GM12878 (cell line): ENCODE results near the gene DRAP1. TPM values are rescaled to one million over a fixed set of nuclear protein-coding genes. Genes with fewer than 3 reads are reported as not detected.

Source experiments
- ATAC-seq: fragments of 200-7000 bp; cut with Tn5 transposase; 3 replicates; pipeline ENCODE4 v1.9.1; 2020; ENCODE audit warnings: mild to moderate bottlenecking, moderate library complexity
- BruUV-seq: library from RNA; stranded (reverse); fragments of 400-500 nt; replicated peaks from 2 replicates; lab custom pipeline; 2021; lab: Mats Ljungman, UMichigan
- CTCF ChIA-PET: fragments of 300-600 bp; sonication (Branson Sonifier 250); formaldehyde crosslinking; extraction: SDS; loops from one replicate; lab custom pipeline; 2021; ENCODE audit warnings: inconsistent platforms; lab: Yijun Ruan, JAX
- POLR2A ChIA-PET: fragments of 350-600 bp; formaldehyde crosslinking; extraction: SDS; loops from one replicate; lab custom pipeline; 2021; ENCODE audit warnings: inconsistent platforms; lab: Charles Lee
- RAD21 ChIA-PET: fragments of 300-600 bp; sonication (Branson Sonifier 250); formaldehyde crosslinking; loops from one replicate; lab custom pipeline; 2023; ENCODE audit warnings: antibody characterized with exemption; ENCODE audit not compliant: unreplicated experiment; lab: Charles Lee
- SMC1A ChIA-PET: fragments of 300-600 bp; sonication (Branson Sonifier 250); formaldehyde crosslinking; loops from one replicate; lab custom pipeline; 2023; ENCODE audit not compliant: unreplicated experiment, uncharacterized antibody; lab: Charles Lee
- DNase-seq: peaks from one replicate; pipeline ENCODE4 v3.0.0-alpha.2; 2011; ENCODE audit warnings: low read depth, low spot score
- FAIRE-seq: peaks from 3 replicates; lab custom pipeline; 2011; peaks lifted over from hg19 to GRCh38; lab: Jason Lieb, UNC
- H2AFZ ChIP-seq: 2 replicates; pipeline ENCODE4 v1.6.0; 2011; ENCODE audit warnings: low read depth, low read length, control low read depth; ENCODE audit not compliant: control insufficient read depth
- H3K27ac ChIP-seq: 2 replicates; pipeline ENCODE4 v1.5.1; 2011; ENCODE audit warnings: control low read depth; ENCODE audit not compliant: control insufficient read depth, insufficient read depth
- H3K27me3 ChIP-seq, 2 experiments: replicated peaks in 1 of 2; 2 replicates each; pipeline versions ENCODE4 v1.6.0 to v1.6.1; 2011; ENCODE audit warnings: low read length in 1 of 2; ENCODE audit not compliant: control insufficient read depth in 2 of 2, insufficient read depth in 2 of 2
- H3K36me3 ChIP-seq, 2 experiments: 2 replicates each; pipeline ENCODE4 v1.5.1; 2011; ENCODE audit warnings: low read length in 1 of 2; ENCODE audit not compliant: control insufficient read depth in 2 of 2, insufficient read depth in 2 of 2
- H3K4me1 ChIP-seq: 2 replicates; pipeline ENCODE4 v1.6.1; 2011; ENCODE audit warnings: mild to moderate bottlenecking, low read length, moderate library complexity, mixed read lengths; ENCODE audit not compliant: control insufficient read depth, insufficient read depth
- H3K4me2 ChIP-seq: 2 replicates; pipeline ENCODE4 v1.6.0; 2011; ENCODE audit warnings: control low read depth; ENCODE audit not compliant: control insufficient read depth, insufficient read depth
- H3K4me3 ChIP-seq: fragments of 200-600 bp; sonication (generic); 2 replicates; pipeline ENCODE4 v1.5.1; 2016
- H3K79me2 ChIP-seq: 2 replicates; pipeline ENCODE4 v1.6.0; 2011; ENCODE audit warnings: low read length; ENCODE audit not compliant: control insufficient read depth, insufficient read depth
- H3K9ac ChIP-seq: 2 replicates; pipeline ENCODE4 v1.8.0; 2011; ENCODE audit warnings: low read length, control low read depth, mixed read lengths; ENCODE audit not compliant: control insufficient read depth, insufficient read depth
- H3K9me3 ChIP-seq: replicated peaks from 3 replicates; pipeline ENCODE4 v1.5.1; 2011; ENCODE audit warnings: mild to moderate bottlenecking, low read length; ENCODE audit not compliant: control insufficient read depth, insufficient read depth
- H4K20me1 ChIP-seq: 2 replicates; pipeline ENCODE4 v1.6.0; 2011; ENCODE audit not compliant: control insufficient read depth, insufficient read depth
- BCL11A ChIP-seq: IDR thresholded peaks from 2 replicates; pipeline ENCODE4 v1.6.1; 2011; ENCODE audit warnings: low read depth, low read length
- CREM ChIP-seq: IDR thresholded peaks from 2 replicates; pipeline ENCODE4 v1.6.1; 2014; ENCODE audit warnings: antibody characterized with exemption, low read depth
- HCFC1 ChIP-seq: fragments of 150-350 bp; IDR thresholded peaks from 2 replicates; pipeline ENCODE4 v1.6.1; 2014; ENCODE audit warnings: low read length
- KDM1A ChIP-seq: fragments of 200-600 bp; sonication (generic); IDR thresholded peaks from 2 replicates; pipeline ENCODE4 v1.6.1; 2016; ENCODE audit warnings: borderline replicate concordance
- MTA3 ChIP-seq: IDR thresholded peaks from 2 replicates; pipeline ENCODE4 v1.6.1; 2012; ENCODE audit warnings: low read length, inconsistent platforms, borderline replicate concordance
- SP1 ChIP-seq: IDR thresholded peaks from one replicate; pipeline ENCODE4 v1.6.1; 2011; ENCODE audit warnings: low read depth, low read length
- STAT3 ChIP-seq: IDR thresholded peaks from 2 replicates; pipeline ENCODE4 v1.6.1; 2011; ENCODE audit warnings: low read depth, low read length, improper control_type of control experiment
- TCF12 ChIP-seq: IDR thresholded peaks from 2 replicates; pipeline ENCODE4 v1.6.1; 2011; ENCODE audit warnings: low read depth, mild to moderate bottlenecking, low read length
- ZSCAN29 ChIP-seq: fragments of 450-650 bp; IDR thresholded peaks from 2 replicates; pipeline ENCODE4 v1.6.1; 2017; ENCODE audit warnings: mild to moderate bottlenecking, moderate library complexity
- WGBS: methylation state at CpG from one replicate; pipeline ENCODE4 v1.1.6; 2016; ENCODE audit warnings: low lambda C conversion rate; ENCODE audit not compliant: insufficient replicate concordance, insufficient coverage; ENCODE audit errors: missing lambda C conversion rate; 5-methylcytosine and 5-hydroxymethylcytosine counted together
- in situ Hi-C: fragments of 300-500 bp; cut with MboI; formaldehyde crosslinking; loops from 9 replicates; pipeline ENCODE4 v1.14.3; 2018; ENCODE audit warnings: mixed read lengths
- intact Hi-C: fragments of 100-400 bp; cut with micrococcal nuclease; formaldehyde crosslinking; loops from one replicate; pipeline ENCODE4 v1.14.2; 2022; ENCODE audit not compliant: unreplicated experiment
- polyA plus RNA-seq, 11 experiments: library from polyadenylated mRNA; depleted of rRNA in 4 of 11; unstranded in 6 of 11; stranded (reverse) in 5 of 11; fragments of >200 nt; fragmentation: Nextera tagmentation in 4 of 11; fragmentation: Illumina TruSeq in 1 of 11; extraction: Ambion mirVana in 4 of 11; extraction: Trizol in 1 of 11; gene quantifications; 1 replicate in 1 of 11; 2 replicates in 10 of 11; pipeline versions ENCODE4 v1.2.1 to v1.2.3, GENCODE V29; 2011 to 2016; ENCODE audit warnings: inconsistent platforms in 2 of 11, missing spikeins in 2 of 11, low read depth in 1 of 11
- total RNA-seq, 4 experiments: library from RNA; depleted of rRNA in 3 of 4; stranded (reverse); fragments of >200 nt in 3 of 4; fragmentation: Illumina TruSeq in 1 of 4; extraction: Trizol in 1 of 4; gene quantifications; 2 replicates each; pipeline versions ENCODE4 v1.2.1 to v1.2.3, GENCODE V29; 2013 to 2021
- TF ChIP-seq, protein P1 (sequence below): IDR thresholded peaks from 2 replicates; pipeline ENCODE4 v1.6.1; 2012; ENCODE audit warnings: improper control_type of control experiment, low read depth, low read length; ENCODE audit not compliant: insufficient replicate concordance

DRAP1 gene
- total and polyA plus RNA-seq, 10 of the 15 experiments (the other 5 are each of a cell fraction or from before 2014, with no cell fraction given) = 9.4 to 163 (median 114) TPM

DNA sequence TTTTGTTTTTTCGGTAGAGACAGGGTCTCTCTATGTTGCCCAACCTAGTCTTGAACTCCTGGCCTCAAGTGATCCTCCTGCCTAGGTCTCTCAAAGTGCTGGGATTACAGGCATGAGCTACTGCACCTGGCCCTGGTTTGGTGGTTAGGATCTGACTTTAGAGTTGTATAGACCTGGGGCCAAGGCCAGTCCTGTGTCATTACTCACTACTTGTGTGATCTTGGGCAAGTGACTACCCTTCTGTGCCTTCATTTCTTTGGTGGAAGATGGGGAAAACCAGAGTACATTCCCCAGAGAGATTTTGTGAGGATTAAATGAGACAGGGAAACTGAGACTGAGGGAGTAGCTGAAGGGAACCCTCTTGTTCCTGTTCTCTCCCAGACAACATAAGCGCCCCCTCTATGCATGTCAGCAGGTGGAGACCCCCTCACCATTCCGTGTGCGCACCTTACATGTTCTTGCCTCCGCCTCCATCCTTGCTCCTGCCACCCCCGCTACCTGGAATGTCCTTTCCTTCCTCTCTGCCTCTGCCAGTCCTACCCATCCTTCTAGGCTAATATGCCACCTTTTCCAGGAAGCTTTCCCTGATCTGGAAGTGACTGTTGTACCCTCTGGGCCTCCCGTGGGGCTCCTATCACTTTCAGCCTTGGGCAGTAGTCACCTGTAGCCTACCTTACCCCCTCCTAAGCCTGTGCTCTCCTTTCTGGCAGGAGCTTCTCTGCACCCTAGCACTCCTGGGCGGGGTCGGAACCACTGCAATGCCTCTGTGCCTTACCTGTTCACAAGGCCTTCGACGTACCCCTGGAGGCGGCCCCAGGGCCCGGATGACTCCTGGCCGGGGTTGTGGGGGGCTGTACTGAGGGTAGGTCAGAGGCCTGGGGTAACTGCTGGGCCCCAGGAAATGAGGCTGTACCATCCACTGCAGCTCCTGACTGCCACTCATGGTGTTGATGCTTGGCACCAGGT, 22.9 kb upstream of the DRAP1 start:
- Histone ChIP-seq H3K36me3 (no peaks in the 10 kb centered on the region), H3K9me3 (no peaks in the 10 kb centered on the region), H3K27me3 (no peaks in the 10 kb centered on the region), H2AFZ (no peak overlapping the region), H3K4me2 (no peak overlapping the region), H3K79me2 (peaks cover 38% of the 10 kb centered on the region)
- WGBS = 75% methylated on average over 14 of the region's 14 CpGs
- no peak for FAIRE-seq
- TSS peak; percentile 25 for BruUV-seq
- intact Hi-C loops = loop anchor here (10.0 kb wide), 1 partner anchor 238 kb away; no protein-coding TSS in a partner anchor
- POLR2A ChIA-PET = interaction anchor here (0.6 to 3.6 kb wide), 4 partner anchors 7 to 240 kb away, joined by 3 to 62 read pairs (median 4); partner anchors contain the start of genes CCDC85B and FIBP
- CTCF ChIA-PET = interaction anchor here (1.8 to 6.5 kb wide), 4 partner anchors 7 to 185 kb away, joined by 3 to 67 read pairs (median 21); partner anchors contain the start of genes CCDC85B, FIBP and KAT5
- TF ChIP-seq ZSCAN29 = peak; percentile 79
- TF ChIP-seq TCF12 = 0 out of 2 replicates have a peak, but pooled peaks have one; percentile 19
- no peak for TF ChIP-seq KDM1A
- TF ChIP-seq, all 136 proteins: peak for 2
- Histone ChIP-seq H3K9ac (no peak overlapping the region), H3K27ac (no peak overlapping the region), H4K20me1 (no peaks in the 10 kb centered on the region), H3K4me1 (peaks cover 20% of the 10 kb centered on the region), H3K4me3 (no peak overlapping the region)
- in situ Hi-C loops = no loop called here
- ChIA-PET RAD21 (no interaction called here), SMC1A (interaction anchor here (0.9 to 1.1 kb wide), 3 partner anchors 10 to 32 kb away, joined by 3 to 4 read pairs (median 4); no protein-coding TSS in a partner anchor)
- DNase-seq (no peak), ATAC-seq (no peak)

DNA sequence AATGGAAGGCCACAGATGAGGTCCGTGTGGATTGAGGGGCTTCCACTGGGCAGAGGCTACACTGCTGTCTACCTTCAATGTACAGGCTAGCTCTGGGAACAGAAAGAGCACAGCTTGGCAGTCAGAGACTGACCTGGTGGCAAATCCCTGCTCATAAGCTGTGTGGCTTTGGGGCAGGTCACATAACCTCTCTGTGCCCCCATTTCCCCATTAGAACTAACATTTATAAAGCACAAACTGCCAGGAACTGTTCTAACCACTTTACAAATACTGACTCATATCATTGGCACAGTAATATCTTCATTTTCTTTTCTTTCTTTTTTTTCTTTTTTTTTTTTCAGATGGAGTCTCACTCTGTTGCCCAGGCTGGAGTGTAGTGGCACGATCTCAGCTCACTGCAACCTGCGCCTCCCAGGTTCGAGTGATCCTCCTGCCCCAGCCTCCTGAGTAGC, 22.2 kb upstream of the DRAP1 start:
- DNase-seq = no peak
- Histone ChIP-seq H3K4me1 (peaks cover 20% of the 10 kb centered on the region), H3K27ac (no peak overlapping the region), H3K79me2 (peaks cover 31% of the 10 kb centered on the region), H3K9ac (no peak overlapping the region), H3K4me3 (no peak overlapping the region), H4K20me1 (no peaks in the 10 kb centered on the region), H3K36me3 (no peaks in the 10 kb centered on the region), H3K27me3 (no peaks in the 10 kb centered on the region), H2AFZ (no peak overlapping the region), H3K9me3 (no peaks in the 10 kb centered on the region), H3K4me2 (no peak overlapping the region)
- POLR2A ChIA-PET = interaction anchor here (0.6 to 3.6 kb wide), 6 partner anchors 8 to 259 kb away, joined by 3 to 62 read pairs (median 4); partner anchors contain the start of genes CCDC85B, FIBP and SIPA1
- CTCF ChIA-PET = interaction anchor here (1.1 to 6.5 kb wide), 6 partner anchors 7 to 185 kb away, joined by 3 to 67 read pairs (median 8); partner anchors contain the start of genes CCDC85B, FIBP and KAT5
- no TSS peak for BruUV-seq
- intact Hi-C loops (loop anchor here (10.0 kb wide), 1 partner anchor 238 kb away; no protein-coding TSS in a partner anchor), in situ Hi-C loops (no loop called here)
- SMC1A ChIA-PET = interaction anchor here (1.1 to 1.7 kb wide), 2 partner anchors 9 to 31 kb away, joined by 3 to 6 read pairs; no protein-coding TSS in a partner anchor
- ATAC-seq = no peak
- RAD21 ChIA-PET = no interaction called here
- no peak for FAIRE-seq
- 76% methylated on average over 4 of the region's 4 CpGs for WGBS
- TF ChIP-seq, protein P1, sequence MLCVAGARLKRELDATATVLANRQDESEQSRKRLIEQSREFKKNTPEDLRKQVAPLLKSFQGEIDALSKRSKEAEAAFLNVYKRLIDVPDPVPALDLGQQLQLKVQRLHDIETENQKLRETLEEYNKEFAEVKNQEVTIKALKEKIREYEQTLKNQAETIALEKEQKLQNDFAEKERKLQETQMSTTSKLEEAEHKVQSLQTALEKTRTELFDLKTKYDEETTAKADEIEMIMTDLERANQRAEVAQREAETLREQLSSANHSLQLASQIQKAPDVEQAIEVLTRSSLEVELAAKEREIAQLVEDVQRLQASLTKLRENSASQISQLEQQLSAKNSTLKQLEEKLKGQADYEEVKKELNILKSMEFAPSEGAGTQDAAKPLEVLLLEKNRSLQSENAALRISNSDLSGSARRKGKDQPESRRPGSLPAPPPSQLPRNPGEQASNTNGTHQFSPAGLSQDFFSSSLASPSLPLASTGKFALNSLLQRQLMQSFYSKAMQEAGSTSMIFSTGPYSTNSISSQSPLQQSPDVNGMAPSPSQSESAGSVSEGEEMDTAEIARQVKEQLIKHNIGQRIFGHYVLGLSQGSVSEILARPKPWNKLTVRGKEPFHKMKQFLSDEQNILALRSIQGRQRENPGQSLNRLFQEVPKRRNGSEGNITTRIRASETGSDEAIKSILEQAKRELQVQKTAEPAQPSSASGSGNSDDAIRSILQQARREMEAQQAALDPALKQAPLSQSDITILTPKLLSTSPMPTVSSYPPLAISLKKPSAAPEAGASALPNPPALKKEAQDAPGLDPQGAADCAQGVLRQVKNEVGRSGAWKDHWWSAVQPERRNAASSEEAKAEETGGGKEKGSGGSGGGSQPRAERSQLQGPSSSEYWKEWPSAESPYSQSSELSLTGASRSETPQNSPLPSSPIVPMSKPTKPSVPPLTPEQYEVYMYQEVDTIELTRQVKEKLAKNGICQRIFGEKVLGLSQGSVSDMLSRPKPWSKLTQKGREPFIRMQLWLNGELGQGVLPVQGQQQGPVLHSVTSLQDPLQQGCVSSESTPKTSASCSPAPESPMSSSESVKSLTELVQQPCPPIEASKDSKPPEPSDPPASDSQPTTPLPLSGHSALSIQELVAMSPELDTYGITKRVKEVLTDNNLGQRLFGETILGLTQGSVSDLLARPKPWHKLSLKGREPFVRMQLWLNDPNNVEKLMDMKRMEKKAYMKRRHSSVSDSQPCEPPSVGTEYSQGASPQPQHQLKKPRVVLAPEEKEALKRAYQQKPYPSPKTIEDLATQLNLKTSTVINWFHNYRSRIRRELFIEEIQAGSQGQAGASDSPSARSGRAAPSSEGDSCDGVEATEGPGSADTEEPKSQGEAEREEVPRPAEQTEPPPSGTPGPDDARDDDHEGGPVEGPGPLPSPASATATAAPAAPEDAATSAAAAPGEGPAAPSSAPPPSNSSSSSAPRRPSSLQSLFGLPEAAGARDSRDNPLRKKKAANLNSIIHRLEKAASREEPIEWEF = no peak
- TF ChIP-seq ZSCAN29 (no peak), BCL11A (no peak), HCFC1 (no peak), SP1 (no peak), MTA3 (no peak), CREM (no peak), STAT3 (no peak)
